WTC11 (cell line): ENCODE results near the gene PKLR.

Experiments used
- CREB1 ChIP-seq: sonication (generic); formaldehyde crosslinking; IDR thresholded peaks from 2 replicates; pipeline ENCODE4 v1.8.0; 2023; ENCODE audit warnings: mild to moderate bottlenecking, missing genetic modification reagents
- NFE2L1 ChIP-seq: sonication (generic); formaldehyde crosslinking; IDR thresholded peaks from 2 replicates; pipeline ENCODE4 v1.8.1; 2023; ENCODE audit warnings: missing genetic modification reagents
- RELA ChIP-seq: sonication (generic); formaldehyde crosslinking; IDR thresholded peaks from 2 replicates; pipeline ENCODE4 v1.8.1; 2022; ENCODE audit warnings: missing genetic modification reagents, mild to moderate bottlenecking, borderline replicate concordance
- TF ChIP-seq, protein P1 (sequence below): fragments of 200-600 bp; IDR thresholded peaks from 2 replicates; pipeline ENCODE4 v1.8.0; 2022; ENCODE audit warnings: antibody characterized with exemption
- TF ChIP-seq, protein P2 (sequence below): sonication (generic); formaldehyde crosslinking; IDR thresholded peaks from 2 replicates; pipeline ENCODE4 v1.8.1; 2022; ENCODE audit warnings: mild to moderate bottlenecking, moderate library complexity, missing genetic modification reagents

- TF ChIP-seq, protein P1, sequence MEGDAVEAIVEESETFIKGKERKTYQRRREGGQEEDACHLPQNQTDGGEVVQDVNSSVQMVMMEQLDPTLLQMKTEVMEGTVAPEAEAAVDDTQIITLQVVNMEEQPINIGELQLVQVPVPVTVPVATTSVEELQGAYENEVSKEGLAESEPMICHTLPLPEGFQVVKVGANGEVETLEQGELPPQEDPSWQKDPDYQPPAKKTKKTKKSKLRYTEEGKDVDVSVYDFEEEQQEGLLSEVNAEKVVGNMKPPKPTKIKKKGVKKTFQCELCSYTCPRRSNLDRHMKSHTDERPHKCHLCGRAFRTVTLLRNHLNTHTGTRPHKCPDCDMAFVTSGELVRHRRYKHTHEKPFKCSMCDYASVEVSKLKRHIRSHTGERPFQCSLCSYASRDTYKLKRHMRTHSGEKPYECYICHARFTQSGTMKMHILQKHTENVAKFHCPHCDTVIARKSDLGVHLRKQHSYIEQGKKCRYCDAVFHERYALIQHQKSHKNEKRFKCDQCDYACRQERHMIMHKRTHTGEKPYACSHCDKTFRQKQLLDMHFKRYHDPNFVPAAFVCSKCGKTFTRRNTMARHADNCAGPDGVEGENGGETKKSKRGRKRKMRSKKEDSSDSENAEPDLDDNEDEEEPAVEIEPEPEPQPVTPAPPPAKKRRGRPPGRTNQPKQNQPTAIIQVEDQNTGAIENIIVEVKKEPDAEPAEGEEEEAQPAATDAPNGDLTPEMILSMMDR, result no peak
- TF ChIP-seq RELA (CRISPR knock-in tag) (no peak), NFE2L1 (no peak), CREB1 (no peak)
- TF ChIP-seq, protein P2, sequence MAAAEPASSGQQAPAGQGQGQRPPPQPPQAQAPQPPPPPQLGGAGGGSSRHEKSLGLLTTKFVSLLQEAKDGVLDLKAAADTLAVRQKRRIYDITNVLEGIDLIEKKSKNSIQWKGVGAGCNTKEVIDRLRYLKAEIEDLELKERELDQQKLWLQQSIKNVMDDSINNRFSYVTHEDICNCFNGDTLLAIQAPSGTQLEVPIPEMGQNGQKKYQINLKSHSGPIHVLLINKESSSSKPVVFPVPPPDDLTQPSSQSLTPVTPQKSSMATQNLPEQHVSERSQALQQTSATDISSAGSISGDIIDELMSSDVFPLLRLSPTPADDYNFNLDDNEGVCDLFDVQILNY (CRISPR knock-in tag), result no peak
Observed at GRCh38 chr1:155272466-155273342, 28.5 kb downstream of the PKLR start.
